Neural crest cell (in vitro differentiated cells): ENCODE data around the gene SNX27. TPM values are rescaled to one million over a fixed set of nuclear protein-coding genes. Genes with fewer than 3 reads are reported as not detected.

Experiments
- DNase-seq: peaks from one replicate; pipeline ENCODE4 v3.0.0; 2021; ENCODE audit warnings: low read depth, mixed read lengths, low spot score
- H3K27ac Mint-ChIP-seq: one replicate; pipeline ENCODE4 v1.8.0; 2021; ENCODE audit warnings: mild to moderate bottlenecking, mixed read lengths; ENCODE audit not compliant: unreplicated experiment
- H3K27me3 Mint-ChIP-seq: 2 replicates; pipeline ENCODE4 v1.8.0; 2021; ENCODE audit warnings: low read depth, mild to moderate bottlenecking, mixed read lengths
- H3K36me3 Mint-ChIP-seq: 2 replicates; pipeline ENCODE4 v1.8.0; 2021; ENCODE audit warnings: low read depth, mild to moderate bottlenecking, mixed read lengths
- H3K4me1 Mint-ChIP-seq: 2 replicates; pipeline ENCODE4 v1.8.0; 2021; ENCODE audit warnings: mixed read lengths
- H3K4me3 Mint-ChIP-seq: one replicate; pipeline ENCODE4 v1.8.0; 2021; ENCODE audit warnings: mild to moderate bottlenecking, mixed read lengths
- H3K9me3 Mint-ChIP-seq: 2 replicates; pipeline ENCODE4 v1.8.0; 2021; ENCODE audit warnings: mixed read lengths
- long read RNA-seq: library from polyadenylated mRNA; unstranded; transcript quantifications from one replicate; pipeline ENCODE4 v2.0.0, GENCODE V29; 2020
- total RNA-seq: library from RNA; stranded (reverse); gene quantifications from 2 replicates; pipeline ENCODE4 v1.2.1, GENCODE V29; 2021
- TF ChIP-seq, protein P1 (sequence below): fragments of 200-600 bp; sonication (generic); conservative IDR thresholded peaks from 2 replicates; pipeline ENCODE4 v1.5.0; 2021; ENCODE audit warnings: antibody characterized with exemption, mild to moderate bottlenecking

Gene SNX27
- 48.3 and 53.6 TPM in 2 replicates for total RNA-seq
- long read RNA-seq, partial matches to known transcripts: 0 of 11 reads
- long read RNA-seq, other reads (novel, unspliced or antisense): 11 of 11 reads

DNA sequence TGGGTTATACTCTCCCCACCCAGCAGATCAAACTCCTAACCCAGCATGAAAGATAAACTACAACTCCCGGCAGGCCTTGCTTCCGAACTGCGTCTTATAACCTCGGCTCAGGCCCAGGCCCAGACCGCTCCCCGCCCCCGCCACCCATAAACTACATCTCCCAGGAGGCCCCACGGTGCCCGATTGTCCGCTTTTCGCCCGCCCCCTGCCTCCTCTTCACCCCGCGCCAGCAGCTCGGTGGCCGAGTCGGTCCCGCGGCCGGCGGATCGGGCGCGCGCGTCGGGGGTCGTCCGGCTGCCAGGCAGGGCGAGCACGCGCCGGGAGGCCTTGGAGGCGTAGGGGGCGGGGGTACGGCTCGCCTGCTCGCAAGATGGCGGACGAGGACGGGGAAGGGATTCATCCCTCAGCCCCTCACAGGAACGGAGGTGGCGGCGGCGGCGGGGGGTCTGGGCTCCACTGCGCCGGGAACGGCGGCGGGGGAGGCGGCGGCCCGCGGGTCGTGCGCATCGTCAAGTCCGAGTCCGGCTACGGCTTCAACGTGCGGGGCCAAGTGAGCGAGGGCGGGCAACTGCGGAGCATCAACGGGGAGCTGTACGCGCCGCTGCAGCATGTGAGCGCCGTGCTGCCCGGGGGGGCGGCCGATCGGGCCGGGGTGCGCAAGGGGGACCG, at the start of gene SNX27:
TSS of gene SNX27 (plus strand) at position 219 of the 669 bp plus-strand sequence. CDS start at position 371, 152 bp downstream.
- Mint-ChIP-seq H3K4me1 (peaks cover 33% of the 10 kb centered on the region), H3K9me3 (no peaks in the 10 kb centered on the region), H3K27ac (peak within 1 kb of the TSS; percentile 82), H3K27me3 (no peaks in the 10 kb centered on the region), H3K36me3 (peaks cover 4% of the 10 kb centered on the region), H3K4me3 (peak within 1 kb of the TSS; percentile 98)
- peak; percentile 88 for DNase-seq
- TF ChIP-seq, protein P1, sequence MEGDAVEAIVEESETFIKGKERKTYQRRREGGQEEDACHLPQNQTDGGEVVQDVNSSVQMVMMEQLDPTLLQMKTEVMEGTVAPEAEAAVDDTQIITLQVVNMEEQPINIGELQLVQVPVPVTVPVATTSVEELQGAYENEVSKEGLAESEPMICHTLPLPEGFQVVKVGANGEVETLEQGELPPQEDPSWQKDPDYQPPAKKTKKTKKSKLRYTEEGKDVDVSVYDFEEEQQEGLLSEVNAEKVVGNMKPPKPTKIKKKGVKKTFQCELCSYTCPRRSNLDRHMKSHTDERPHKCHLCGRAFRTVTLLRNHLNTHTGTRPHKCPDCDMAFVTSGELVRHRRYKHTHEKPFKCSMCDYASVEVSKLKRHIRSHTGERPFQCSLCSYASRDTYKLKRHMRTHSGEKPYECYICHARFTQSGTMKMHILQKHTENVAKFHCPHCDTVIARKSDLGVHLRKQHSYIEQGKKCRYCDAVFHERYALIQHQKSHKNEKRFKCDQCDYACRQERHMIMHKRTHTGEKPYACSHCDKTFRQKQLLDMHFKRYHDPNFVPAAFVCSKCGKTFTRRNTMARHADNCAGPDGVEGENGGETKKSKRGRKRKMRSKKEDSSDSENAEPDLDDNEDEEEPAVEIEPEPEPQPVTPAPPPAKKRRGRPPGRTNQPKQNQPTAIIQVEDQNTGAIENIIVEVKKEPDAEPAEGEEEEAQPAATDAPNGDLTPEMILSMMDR: no peak

DNA sequence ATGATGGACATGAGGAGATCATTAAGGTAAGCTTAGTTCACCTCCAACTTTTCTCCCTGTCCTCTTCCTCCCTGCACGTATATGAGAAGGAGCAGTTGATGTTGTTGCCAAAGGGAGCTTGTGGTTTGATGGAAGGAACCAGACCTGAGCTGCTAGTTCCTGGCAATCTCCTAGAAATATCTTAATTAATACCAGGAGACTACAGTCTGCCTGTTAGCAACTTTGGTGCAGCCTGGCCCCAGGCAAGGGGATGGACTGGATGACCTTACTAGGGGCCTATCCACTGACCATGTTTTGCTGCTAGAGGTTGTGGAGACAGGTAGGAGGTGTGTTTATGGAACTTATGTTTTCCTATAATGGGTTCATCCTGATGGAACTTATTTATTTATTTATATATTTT, 49.2 kb upstream of the SNX27 start:
- TF ChIP-seq, protein P1: no peak
- H3K4me1 Mint-ChIP-seq: peaks cover 16% of the 10 kb centered on the region
- no peaks in the 10 kb centered on the region for H3K9me3 Mint-ChIP-seq
- no peaks in the 10 kb centered on the region for H3K27me3 Mint-ChIP-seq
- no peak overlapping the region for H3K27ac Mint-ChIP-seq
- H3K4me3 Mint-ChIP-seq: no peak overlapping the region
- H3K36me3 Mint-ChIP-seq: peaks cover 2% of the 10 kb centered on the region
- DNase-seq: no peak

DNA sequence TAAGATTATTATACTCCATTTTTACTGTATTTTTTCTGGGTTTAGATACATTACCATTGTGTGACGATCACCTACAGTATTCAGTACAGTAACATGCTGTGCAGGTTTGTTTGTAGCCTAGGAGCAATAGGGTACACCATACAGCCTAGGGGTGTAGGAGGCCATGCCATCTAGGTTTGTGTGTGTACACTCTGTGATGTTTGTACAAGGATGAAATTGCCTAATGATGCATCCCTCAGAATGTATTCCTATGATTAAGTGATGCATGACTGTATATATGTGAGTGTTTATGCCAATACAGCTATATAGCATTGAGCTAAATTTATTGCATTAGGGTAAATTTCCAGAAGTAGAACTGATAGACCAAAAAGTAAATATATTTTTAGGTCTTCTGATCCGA, 48.5 kb upstream of the SNX27 start:
- Mint-ChIP-seq H3K4me1 (peaks cover 16% of the 10 kb centered on the region), H3K36me3 (peaks cover 2% of the 10 kb centered on the region), H3K27me3 (no peaks in the 10 kb centered on the region), H3K27ac (no peak overlapping the region), H3K9me3 (no peaks in the 10 kb centered on the region), H3K4me3 (no peak overlapping the region)
- TF ChIP-seq, protein P1: no peak
- DNase-seq: no peak

DNA sequence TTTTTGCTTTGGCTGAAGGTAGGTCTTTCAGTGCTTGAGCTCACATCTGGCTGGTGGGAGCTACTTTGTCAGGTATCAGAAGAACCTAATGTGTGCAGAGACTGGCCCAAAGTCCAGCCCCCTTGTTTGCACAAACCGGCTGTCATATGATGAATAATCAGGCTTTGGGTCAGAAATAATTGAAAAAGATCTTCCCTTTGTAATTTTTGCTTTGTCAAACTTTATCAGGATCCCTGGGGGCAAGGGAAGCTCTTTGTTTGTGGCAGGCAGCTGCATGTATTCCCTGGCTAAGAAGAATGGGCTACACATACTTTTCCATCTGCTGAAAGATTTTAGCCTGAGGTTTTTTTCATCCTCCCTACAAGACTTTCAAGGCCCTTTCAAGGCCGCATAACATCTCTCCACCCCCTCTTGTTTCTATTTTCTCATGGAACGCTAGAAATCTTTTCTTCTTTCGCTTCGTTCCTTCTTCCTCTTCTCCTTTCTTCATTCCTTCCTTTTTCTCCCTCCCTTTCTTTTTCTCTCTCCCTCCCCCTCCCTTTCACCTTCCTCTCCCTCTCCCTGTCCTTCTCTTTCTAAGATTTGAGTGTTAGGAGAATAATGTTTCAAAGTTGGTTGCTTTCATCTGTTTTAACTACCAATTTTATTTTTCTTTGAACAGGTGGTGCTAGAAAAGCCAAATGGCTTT, 46.2 kb upstream of the SNX27 start:
- Mint-ChIP-seq H3K4me1 (peaks cover 16% of the 10 kb centered on the region), H3K36me3 (peaks cover 5% of the 10 kb centered on the region), H3K27ac (peak overlapping the region; percentile 93), H3K4me3 (no peak overlapping the region), H3K9me3 (no peaks in the 10 kb centered on the region), H3K27me3 (no peaks in the 10 kb centered on the region)
- DNase-seq: no peak
- TF ChIP-seq, protein P1: no peak

GRCh38 chr1:151568626-151569088, 43.2 kb upstream of the SNX27 start:
- Mint-ChIP-seq H3K27ac (no peak overlapping the region), H3K9me3 (no peaks in the 10 kb centered on the region), H3K36me3 (peaks cover 3% of the 10 kb centered on the region), H3K4me3 (no peak overlapping the region), H3K4me1 (peaks cover 16% of the 10 kb centered on the region), H3K27me3 (no peaks in the 10 kb centered on the region)
- TF ChIP-seq, protein P1: no peak
- no peak for DNase-seq
